Activated naive CD4-positive, alpha-beta T cell treated with anti-CD3 and anti-CD28 coated beads, Interleukin-2, amount 10 ng/mL, durations not matched to agents 7 days and 5 days (primary cell): ENCODE results near the gene CDKN2B-AS1.
A peak's percentile ranks its signal among the peaks of the same experiment; 100 is the strongest.

ENCODE experiments used
- CTCF ChIA-PET: fragments of 350-600 bp; sonication (Branson Sonifier 250); formaldehyde crosslinking; loops from one replicate; lab custom pipeline; 2021; ENCODE audit warnings: antibody characterized with exemption; lab: Charles Lee
- DNase-seq: peaks from one replicate; pipeline ENCODE4 v3.0.0-alpha.2; 2020
- H3K27ac Mint-ChIP-seq: one replicate; pipeline ENCODE4 v1.8.0; 2021; ENCODE audit warnings: mild to moderate bottlenecking, moderate library complexity, mixed read lengths
- H3K27me3 Mint-ChIP-seq: one replicate; pipeline ENCODE4 v1.8.0; 2021; ENCODE audit warnings: mild to moderate bottlenecking, mixed read lengths
- H3K36me3 Mint-ChIP-seq: one replicate; pipeline ENCODE4 v1.8.0; 2021; ENCODE audit warnings: mixed read lengths
- H3K4me1 Mint-ChIP-seq: one replicate; pipeline ENCODE4 v1.8.0; 2021; ENCODE audit warnings: mixed read lengths
- H3K4me3 Mint-ChIP-seq: one replicate; pipeline ENCODE4 v1.8.0; 2021; ENCODE audit warnings: mild to moderate bottlenecking, moderate library complexity, mixed read lengths
- H3K9me3 Mint-ChIP-seq: one replicate; pipeline ENCODE4 v1.8.0; 2021; ENCODE audit warnings: mixed read lengths

Gene CDKN2B-AS1

DNA sequence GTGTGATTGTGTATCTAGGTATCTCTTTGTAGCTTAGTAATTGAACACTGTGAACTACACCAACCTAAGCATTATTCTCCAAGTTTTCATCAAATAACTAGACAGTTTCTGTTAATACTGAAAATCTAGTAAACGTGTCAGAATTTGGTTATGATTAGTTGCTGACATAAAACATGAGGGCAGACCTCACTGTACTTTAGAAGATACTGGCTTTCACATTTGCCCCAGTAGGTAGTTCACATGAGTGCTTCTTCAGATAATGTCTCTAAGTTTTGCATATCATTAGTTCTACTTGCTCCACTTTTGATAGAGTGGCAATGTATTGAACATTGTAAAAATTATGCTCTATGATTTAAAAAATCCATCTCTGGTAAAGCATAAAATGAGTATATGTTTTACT lies 7.4 kb downstream of the CDKN2B-AS1 start:
- no peaks in the 10 kb centered on the region for H3K9me3 Mint-ChIP-seq
- peaks cover 17% of the 10 kb centered on the region for H3K4me1 Mint-ChIP-seq
- CTCF ChIA-PET = no interaction called here
- no peak overlapping the region for H3K27ac Mint-ChIP-seq
- no peak for DNase-seq
- H3K36me3 Mint-ChIP-seq = peaks cover 35% of the 10 kb centered on the region
- H3K27me3 Mint-ChIP-seq = peaks cover 56% of the 10 kb centered on the region
- H3K4me3 Mint-ChIP-seq = no peak overlapping the region

DNA sequence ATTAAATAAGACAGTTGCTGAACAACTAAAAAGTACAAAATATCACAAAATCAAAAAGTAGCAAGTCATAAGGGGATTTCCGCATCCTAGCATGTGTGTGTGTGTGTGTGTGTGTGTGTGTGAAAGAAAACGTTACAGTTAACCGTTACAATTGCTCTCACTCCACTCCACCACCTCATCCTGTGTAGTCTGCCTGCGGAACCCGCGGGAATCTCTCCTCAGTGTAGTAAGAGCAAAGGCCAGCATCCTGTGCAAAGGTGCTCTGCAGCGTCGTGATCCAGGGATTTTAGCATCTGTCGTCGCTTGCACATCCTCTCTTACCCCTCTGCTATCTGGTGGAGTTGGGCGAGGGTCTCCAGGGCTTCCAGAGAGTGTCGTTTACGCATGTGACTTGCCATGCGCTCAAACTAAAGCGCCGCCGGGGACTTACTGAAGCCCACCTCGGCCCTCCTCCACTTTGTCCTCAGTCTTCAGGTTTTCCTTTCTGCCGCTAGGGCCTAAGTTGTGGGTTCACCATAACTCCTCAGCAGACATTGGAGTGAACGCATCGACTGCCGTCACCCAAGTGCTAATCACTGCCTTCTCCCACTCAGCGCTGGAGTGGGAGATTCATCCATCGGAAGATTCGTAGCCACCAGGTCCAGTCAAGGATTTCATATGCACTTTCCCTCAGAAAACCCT lies 10.6 kb downstream of the CDKN2B-AS1 start:
- Mint-ChIP-seq H3K4me3 (peak overlapping the region; percentile 18), H3K9me3 (no peaks in the 10 kb centered on the region), H3K36me3 (peaks cover 27% of the 10 kb centered on the region), H3K27me3 (peaks cover 60% of the 10 kb centered on the region), H3K27ac (peak overlapping the region; percentile 46), H3K4me1 (peaks cover 28% of the 10 kb centered on the region)
- CTCF ChIA-PET = no interaction called here
- DNase-seq = peak; percentile 40

DNA sequence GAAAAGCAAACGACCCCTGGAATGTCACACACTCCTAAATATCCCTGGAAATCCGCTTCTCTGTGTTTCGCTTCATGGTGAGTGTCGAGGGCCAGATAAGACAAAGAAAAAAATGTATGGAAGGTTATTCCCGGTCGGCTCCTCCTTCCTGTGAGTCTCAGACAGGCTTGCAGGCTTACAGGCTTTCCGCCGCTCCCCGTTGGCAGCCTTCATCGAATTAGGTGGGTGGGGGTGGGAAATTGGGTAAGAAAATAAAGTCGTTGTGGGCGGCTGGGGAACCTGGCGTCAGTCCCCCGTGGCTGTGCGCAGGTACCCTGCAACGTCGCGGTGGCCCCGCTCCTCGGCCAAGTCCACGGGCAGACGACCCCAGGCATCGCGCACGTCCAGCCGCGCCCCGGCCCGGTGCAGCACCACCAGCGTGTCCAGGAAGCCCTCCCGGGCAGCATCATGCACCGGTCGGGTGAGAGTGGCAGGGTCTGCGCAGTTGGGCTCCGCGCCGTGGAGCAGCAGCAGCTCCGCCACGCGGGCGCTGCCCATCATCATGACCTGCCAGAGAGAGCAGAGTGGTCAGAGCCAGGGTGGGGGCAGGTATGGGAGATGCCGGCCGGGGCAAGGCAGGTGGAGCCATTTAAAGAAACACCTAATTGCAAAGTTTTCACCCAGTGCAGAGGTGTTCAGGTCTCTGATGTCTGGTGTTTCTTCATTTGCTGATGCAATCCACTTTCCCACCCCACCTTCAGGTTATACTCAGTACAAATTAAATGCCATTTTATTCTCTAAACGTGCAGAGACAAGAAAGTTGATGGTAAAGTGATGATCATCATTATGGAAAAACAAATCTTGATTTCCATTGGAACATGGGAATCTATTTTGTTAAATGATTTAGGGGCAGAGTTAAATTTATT lies 11.4 kb downstream of the CDKN2B-AS1 start:
- CTCF ChIA-PET = interaction anchor here (1.5 to 4.0 kb wide), 3 partner anchors 22 to 37 kb away, joined by 4 to 20 read pairs (median 4); no protein-coding TSS in a partner anchor
- no peaks in the 10 kb centered on the region for H3K9me3 Mint-ChIP-seq
- no peak for DNase-seq
- peaks cover 32% of the 10 kb centered on the region for H3K4me1 Mint-ChIP-seq
- no peak overlapping the region for H3K27ac Mint-ChIP-seq
- H3K27me3 Mint-ChIP-seq = peaks cover 61% of the 10 kb centered on the region
- H3K4me3 Mint-ChIP-seq = peak overlapping the region; percentile 18
- peaks cover 24% of the 10 kb centered on the region for H3K36me3 Mint-ChIP-seq

DNA sequence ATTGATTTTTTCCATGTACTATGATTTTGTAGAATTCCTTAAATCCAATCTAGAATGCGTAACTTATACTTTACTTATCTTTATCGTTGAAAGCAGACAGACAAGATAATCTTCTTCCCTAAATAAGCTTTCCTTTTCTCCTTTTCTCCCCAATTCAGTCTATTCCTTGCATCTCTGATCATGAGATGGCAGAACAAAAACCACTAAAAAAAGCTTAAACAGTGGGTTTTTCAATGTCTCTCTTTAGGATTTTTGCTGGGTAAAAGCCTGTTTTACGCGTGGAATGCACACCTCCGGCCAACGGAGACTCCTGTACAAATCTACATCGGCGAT lies 13.8 kb downstream of the CDKN2B-AS1 start:
- Mint-ChIP-seq H3K27ac (no peak overlapping the region), H3K9me3 (no peaks in the 10 kb centered on the region), H3K4me3 (peak overlapping the region; percentile 78), H3K27me3 (peaks cover 62% of the 10 kb centered on the region), H3K36me3 (peaks cover 33% of the 10 kb centered on the region), H3K4me1 (peaks cover 32% of the 10 kb centered on the region)
- no peak for DNase-seq
- CTCF ChIA-PET = interaction anchor here (0.6 to 4.0 kb wide), 24 partner anchors 11 to 205 kb away, joined by 3 to 59 read pairs (median 6); partner anchors contain the start of genes CDKN2B-AS1 and MTAP

DNA sequence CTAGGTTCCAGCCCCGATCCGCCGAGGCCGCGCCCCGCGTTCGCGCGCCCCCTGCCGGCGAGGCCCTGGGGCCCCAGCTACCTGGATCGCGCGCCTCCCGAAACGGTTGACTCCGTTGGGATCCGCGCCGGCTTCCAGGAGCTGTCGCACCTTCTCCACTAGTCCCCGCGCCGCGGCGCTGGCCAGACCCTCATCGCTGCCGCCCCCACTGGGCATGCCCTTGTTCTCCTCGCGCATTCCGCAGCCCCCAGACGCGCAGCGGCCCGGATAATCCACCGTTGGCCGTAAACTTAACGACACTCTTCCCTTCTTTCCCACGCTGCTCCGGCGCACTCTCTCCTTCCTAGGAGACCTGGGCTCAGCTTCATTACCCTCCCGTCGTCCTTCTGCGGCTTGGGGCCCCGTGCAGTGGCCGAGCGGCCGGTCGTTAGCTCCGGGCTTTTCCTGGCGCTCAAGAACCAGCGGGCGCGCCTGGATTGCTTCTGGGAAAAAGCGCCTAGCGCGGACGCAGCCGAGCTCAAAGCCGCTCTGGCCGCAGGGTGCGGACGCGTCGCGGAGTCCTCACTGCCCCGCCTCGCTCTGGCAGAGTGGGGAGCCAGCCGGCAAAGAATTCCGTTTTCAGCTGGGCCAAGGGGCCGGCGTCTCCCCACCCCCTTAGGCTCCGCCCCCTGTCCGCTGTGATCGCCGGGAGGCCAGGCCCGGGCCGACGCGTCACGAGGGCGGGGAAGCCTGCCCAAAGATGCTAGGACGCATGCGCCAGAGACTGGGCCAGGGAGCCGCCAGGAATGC lies 14.3 kb downstream of the CDKN2B-AS1 start, which contains the start of gene CDKN2B:
TSS of gene CDKN2B (minus strand) at position 589 of the 789 bp plus-strand sequence. CDS start at position 237, 352 bp downstream.
- Mint-ChIP-seq H3K27ac (peak within 1 kb of the TSS; percentile 56), H3K36me3 (peaks cover 33% of the 10 kb centered on the region), H3K27me3 (peaks cover 62% of the 10 kb centered on the region), H3K4me3 (peak within 1 kb of the TSS; percentile 78), H3K9me3 (no peaks in the 10 kb centered on the region), H3K4me1 (peaks cover 32% of the 10 kb centered on the region)
- peak; percentile 70 for DNase-seq
- CTCF ChIA-PET = interaction anchor here (0.6 to 4.0 kb wide), 25 partner anchors 8 to 206 kb away, joined by 3 to 59 read pairs (median 5); partner anchors contain the start of genes CDKN2B-AS1 and MTAP

DNA sequence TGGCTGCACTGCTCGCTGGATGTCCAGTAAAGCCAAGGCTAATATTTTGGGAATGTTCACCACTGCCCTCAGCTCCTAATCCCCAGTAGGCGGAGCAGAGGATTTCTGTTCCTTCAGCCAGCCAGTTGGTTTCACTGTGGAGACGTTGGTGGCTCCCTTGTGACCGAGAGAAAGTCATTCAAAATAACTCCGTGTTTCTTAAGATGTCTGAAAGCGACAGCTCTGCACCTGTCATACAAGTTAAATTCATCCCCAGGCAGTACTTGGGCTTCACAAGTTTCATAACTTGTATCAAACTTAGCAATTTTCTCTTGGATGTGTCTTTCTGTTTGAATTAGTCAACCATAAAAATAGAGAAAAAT lies 14.9 kb downstream of the CDKN2B-AS1 start:
- no peaks in the 10 kb centered on the region for H3K9me3 Mint-ChIP-seq
- peaks cover 32% of the 10 kb centered on the region for H3K4me1 Mint-ChIP-seq
- DNase-seq = no peak
- peak overlapping the region; percentile 78 for H3K4me3 Mint-ChIP-seq
- peaks cover 57% of the 10 kb centered on the region for H3K27me3 Mint-ChIP-seq
- no peak overlapping the region for H3K27ac Mint-ChIP-seq
- CTCF ChIA-PET = interaction anchor here (0.9 to 4.0 kb wide), 15 partner anchors 9 to 206 kb away, joined by 3 to 59 read pairs (median 8); partner anchors contain the start of genes CDKN2B-AS1 and MTAP
- H3K36me3 Mint-ChIP-seq = peaks cover 28% of the 10 kb centered on the region

DNA sequence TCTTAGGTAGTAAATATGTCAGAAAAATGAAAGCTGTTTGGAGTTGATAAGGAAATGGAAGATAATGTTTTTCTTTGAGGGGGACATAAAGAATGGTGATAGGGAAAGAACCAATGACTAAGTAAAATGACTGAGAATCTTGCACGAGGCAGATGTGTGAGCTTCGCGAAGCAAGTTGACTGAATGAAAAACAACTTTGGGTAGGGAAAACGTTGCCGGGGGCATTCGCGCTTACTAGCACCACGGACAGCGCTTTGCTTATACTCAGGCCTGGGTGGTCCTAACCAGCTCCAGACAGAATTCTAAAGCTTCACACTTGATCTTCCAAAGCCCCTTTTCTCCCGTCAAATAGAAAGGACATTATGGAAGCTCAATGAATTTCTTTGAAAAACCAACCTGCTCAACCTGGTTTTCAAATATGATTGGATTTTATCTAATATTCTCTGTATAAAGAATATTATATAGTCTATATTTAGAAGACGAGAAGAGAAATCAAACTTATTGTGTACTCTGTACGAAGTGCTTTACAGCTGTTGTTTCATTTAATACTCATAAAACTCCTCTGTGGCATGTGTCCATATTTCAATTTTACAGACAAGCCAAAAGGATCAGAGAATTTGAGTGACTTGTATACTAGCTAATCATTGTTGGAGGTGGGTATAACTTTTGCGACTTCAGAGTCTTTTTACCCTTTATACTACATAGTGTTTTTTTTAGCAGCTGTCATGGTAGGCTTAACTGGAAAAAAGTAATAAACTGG lies 16.5 kb downstream of the CDKN2B-AS1 start:
- Mint-ChIP-seq H3K9me3 (no peaks in the 10 kb centered on the region), H3K4me1 (peaks cover 21% of the 10 kb centered on the region), H3K36me3 (peaks cover 15% of the 10 kb centered on the region), H3K27ac (no peak overlapping the region), H3K4me3 (no peak overlapping the region), H3K27me3 (peaks cover 41% of the 10 kb centered on the region)
- CTCF ChIA-PET = interaction anchor here (0.6 to 1.7 kb wide), 9 partner anchors 14 to 228 kb away, joined by 3 to 8 read pairs (median 4); partner anchors contain the start of genes CDKN2A and CDKN2B-AS1
- peak; percentile 50 for DNase-seq

DNA sequence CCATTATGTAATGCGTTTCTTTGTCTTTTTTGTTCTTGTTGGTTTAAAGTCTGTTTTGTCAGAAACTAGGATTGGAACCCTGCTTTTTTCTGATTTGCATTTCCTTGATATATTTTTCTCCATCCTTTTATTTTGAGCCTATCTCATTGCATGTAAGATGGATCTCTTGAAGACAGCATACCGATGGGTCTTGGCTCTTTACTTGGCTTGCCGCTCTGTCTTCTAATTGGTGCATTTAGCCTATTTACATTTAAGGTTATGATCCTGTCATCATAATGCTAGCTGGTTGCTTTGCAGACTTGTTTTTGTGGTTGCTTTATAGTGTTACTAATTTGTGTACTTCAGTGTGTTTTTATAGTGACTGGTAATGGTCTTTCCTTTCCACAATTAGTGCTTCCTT lies 27.8 kb downstream of the CDKN2B-AS1 start:
- Mint-ChIP-seq H3K4me3 (no peak overlapping the region), H3K4me1 (peaks cover 7% of the 10 kb centered on the region), H3K36me3 (peaks cover 23% of the 10 kb centered on the region), H3K9me3 (peaks cover 12% of the 10 kb centered on the region), H3K27me3 (peaks cover 66% of the 10 kb centered on the region), H3K27ac (no peak overlapping the region)
- CTCF ChIA-PET = interaction anchor here (1.3 kb wide), 1 partner anchor 209 kb away, joined by 7 read pairs; no protein-coding TSS in a partner anchor
- no peak for DNase-seq

DNA sequence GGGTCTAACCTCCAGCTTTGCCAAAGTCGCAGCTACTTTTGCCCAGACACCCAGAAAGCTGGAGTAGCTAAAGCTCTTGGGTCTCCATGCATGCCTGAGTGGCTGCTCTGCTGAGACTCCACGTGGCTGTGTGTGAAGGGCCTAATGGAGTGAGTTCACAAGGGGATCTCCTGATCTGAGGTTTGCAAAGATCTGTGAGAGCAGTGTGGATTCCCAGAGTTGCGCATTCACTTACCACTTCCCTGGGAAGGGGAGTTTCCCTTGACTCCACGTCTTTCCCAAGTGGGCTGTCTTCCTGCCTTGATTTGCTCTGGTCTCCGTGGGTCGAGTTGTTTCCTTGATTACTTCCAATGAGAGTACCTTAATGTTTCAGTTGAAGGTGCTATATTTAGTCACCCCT lies 32.1 kb downstream of the CDKN2B-AS1 start:
- Mint-ChIP-seq H3K27ac (no peak overlapping the region), H3K27me3 (peaks cover 43% of the 10 kb centered on the region), H3K36me3 (peaks cover 11% of the 10 kb centered on the region), H3K4me3 (no peak overlapping the region), H3K4me1 (peaks cover 10% of the 10 kb centered on the region), H3K9me3 (peaks cover 4% of the 10 kb centered on the region)
- CTCF ChIA-PET = interaction anchor here (0.7 to 4.0 kb wide), 3 partner anchors 12 to 592 kb away, joined by 3 to 18 read pairs (median 3); no protein-coding TSS in a partner anchor
- DNase-seq = no peak

DNA sequence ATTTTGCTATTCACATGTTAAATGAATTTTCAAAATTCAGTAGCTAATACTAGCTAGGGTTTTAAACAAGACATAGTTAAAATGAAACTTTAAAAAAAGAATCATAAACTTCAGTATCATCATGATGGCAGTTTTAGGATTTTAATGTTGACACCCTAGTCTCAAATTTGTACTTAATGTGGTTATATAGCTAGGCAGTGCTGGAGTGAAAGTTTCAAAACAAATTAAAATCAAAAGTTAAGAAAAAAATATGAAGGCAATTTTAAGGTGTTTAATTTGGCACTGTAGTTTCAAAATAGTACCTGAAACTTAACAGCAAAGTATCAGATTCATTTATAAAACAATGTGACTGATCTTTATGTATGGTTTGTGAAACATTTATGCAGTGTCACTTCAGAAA lies 33.8 kb downstream of the CDKN2B-AS1 start:
- H3K36me3 Mint-ChIP-seq = peaks cover 11% of the 10 kb centered on the region
- H3K9me3 Mint-ChIP-seq = no peaks in the 10 kb centered on the region
- DNase-seq = no peak
- peaks cover 7% of the 10 kb centered on the region for H3K4me1 Mint-ChIP-seq
- no peak overlapping the region for H3K27ac Mint-ChIP-seq
- CTCF ChIA-PET = interaction anchor here (2.1 to 4.0 kb wide), 2 partner anchors 10 to 20 kb away, joined by 6 to 18 read pairs; partner anchors contain the start of gene CDKN2B
- peaks cover 49% of the 10 kb centered on the region for H3K27me3 Mint-ChIP-seq
- H3K4me3 Mint-ChIP-seq = no peak overlapping the region

DNA sequence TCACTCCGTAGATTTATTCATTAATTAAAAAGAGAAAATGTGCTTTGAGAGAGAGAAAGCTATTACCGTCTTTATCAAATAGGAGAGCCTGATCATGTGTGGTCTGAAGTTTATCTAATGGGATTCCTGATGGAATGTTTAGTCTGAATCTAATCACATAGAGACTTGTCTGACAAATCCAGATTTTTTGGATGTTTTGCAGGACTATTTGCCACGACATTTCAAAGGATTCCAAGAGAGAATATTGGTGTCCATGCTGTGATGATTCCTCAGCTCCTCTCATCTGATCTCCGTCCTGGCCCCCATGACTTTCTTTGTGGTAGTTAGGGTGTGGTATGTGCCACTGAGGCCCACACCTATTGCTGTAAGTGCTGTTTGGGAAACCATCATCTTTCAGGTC lies 34.6 kb downstream of the CDKN2B-AS1 start:
- CTCF ChIA-PET = interaction anchor here (1.2 to 4.0 kb wide), 3 partner anchors 9 to 216 kb away, joined by 5 to 18 read pairs (median 6); partner anchors contain the start of gene CDKN2B
- H3K9me3 Mint-ChIP-seq = no peaks in the 10 kb centered on the region
- H3K4me1 Mint-ChIP-seq = peaks cover 7% of the 10 kb centered on the region
- peaks cover 13% of the 10 kb centered on the region for H3K36me3 Mint-ChIP-seq
- H3K27ac Mint-ChIP-seq = no peak overlapping the region
- peaks cover 47% of the 10 kb centered on the region for H3K27me3 Mint-ChIP-seq
- DNase-seq = no peak
- H3K4me3 Mint-ChIP-seq = no peak overlapping the region

DNA sequence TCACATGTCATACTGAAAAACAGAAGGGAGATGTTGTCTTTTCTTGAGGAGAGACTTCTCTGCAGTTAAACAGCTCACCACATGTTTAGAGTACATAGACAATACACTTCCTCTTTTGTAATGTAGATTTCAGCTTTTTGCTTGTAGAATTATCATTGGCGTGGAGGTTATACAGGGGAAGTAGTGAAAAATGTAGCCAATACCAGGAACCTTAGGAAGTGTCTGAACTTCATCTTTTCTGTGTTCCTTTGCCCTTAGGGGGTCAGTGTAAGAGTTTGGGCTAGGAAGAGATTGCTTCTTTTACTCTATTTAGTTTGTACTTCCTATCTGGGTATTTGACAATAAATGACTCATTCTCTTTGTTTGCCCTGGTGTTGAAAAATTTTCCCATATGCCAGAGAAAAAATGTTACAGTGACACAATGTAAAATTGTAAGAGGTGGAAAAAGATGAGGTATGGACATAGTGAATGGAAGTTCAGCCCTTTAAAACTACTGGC lies 35.6 kb downstream of the CDKN2B-AS1 start:
- peaks cover 19% of the 10 kb centered on the region for H3K36me3 Mint-ChIP-seq
- H3K27me3 Mint-ChIP-seq = peaks cover 38% of the 10 kb centered on the region
- peaks cover 10% of the 10 kb centered on the region for H3K4me1 Mint-ChIP-seq
- H3K27ac Mint-ChIP-seq = no peak overlapping the region
- H3K4me3 Mint-ChIP-seq = no peak overlapping the region
- no peak for DNase-seq
- CTCF ChIA-PET = interaction anchor here (1.1 to 4.0 kb wide), 3 partner anchors 8 to 217 kb away, joined by 3 to 18 read pairs (median 5); no protein-coding TSS in a partner anchor
- no peaks in the 10 kb centered on the region for H3K9me3 Mint-ChIP-seq
